ENCODE measurements around the gene KHDC4.
A peak's percentile ranks its signal among the peaks of the same experiment; 100 is the strongest.

The KHDC4 gene

GRCh38 chr1:155929057-155929456 is 5.2 kb downstream of the KHDC4 start:
- Histone ChIP-seq H3K9me3 (ENCODE audit: control insufficient read depth, low read length) (no peaks in the 10 kb centered on the region), H3K27ac (ENCODE audit: insufficient read depth, low read length, poor library complexity, severe bottlenecking) (no peak overlapping the region), H3K36me3 (ENCODE audit: control insufficient read depth, insufficient read depth, low read length) (peaks cover 75% of the 10 kb centered on the region), H3K4me3 (ENCODE audit: insufficient read depth, low read depth, low read length, poor library complexity, severe bottlenecking) (no peak overlapping the region), H3K4me1 (ENCODE audit: control insufficient read depth, insufficient read depth, low read length, poor library complexity, severe bottlenecking) (peaks cover 28% of the 10 kb centered on the region), H3K27me3 (replicated peaks; ENCODE audit: control insufficient read depth, insufficient read depth, low read length, poor library complexity, severe bottlenecking) (no peaks in the 10 kb centered on the region)
- DNase-seq = no peak

DNA sequence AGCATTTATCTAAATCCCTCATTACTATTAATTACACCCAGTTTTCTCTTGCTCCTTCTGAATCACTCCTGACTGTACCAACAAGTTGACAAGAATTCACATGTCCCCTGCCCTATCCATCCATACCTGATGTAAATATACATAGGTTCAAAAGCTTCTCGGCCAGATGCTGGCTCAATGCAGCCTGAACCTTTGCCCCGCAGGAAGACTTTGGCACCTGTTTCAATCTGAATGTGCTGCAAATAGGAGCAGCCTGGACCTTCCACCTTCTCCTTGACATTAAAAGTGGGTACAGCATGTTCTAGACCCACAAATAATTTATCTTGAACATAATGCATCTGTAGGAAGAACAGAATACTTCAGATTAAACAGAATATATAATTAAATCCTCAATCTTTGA is 8.7 kb downstream of the KHDC4 start:
- Histone ChIP-seq H3K27me3 (replicated peaks; ENCODE audit: control insufficient read depth, insufficient read depth, low read length, poor library complexity, severe bottlenecking) (no peaks in the 10 kb centered on the region), H3K36me3 (ENCODE audit: control insufficient read depth, insufficient read depth, low read length) (peaks cover 87% of the 10 kb centered on the region), H3K4me1 (ENCODE audit: control insufficient read depth, insufficient read depth, low read length, poor library complexity, severe bottlenecking) (peaks cover 5% of the 10 kb centered on the region), H3K27ac (ENCODE audit: insufficient read depth, low read length, poor library complexity, severe bottlenecking) (no peak overlapping the region), H3K9me3 (ENCODE audit: control insufficient read depth, low read length) (no peaks in the 10 kb centered on the region), H3K4me3 (ENCODE audit: insufficient read depth, low read depth, low read length, poor library complexity, severe bottlenecking) (no peak overlapping the region)
- DNase-seq = no peak

GRCh38 chr1:155920717-155921116 is 13.5 kb downstream of the KHDC4 start:
- Histone ChIP-seq H3K27me3 (replicated peaks; ENCODE audit: control insufficient read depth, insufficient read depth, low read length, poor library complexity, severe bottlenecking) (no peaks in the 10 kb centered on the region), H3K4me3 (ENCODE audit: insufficient read depth, low read depth, low read length, poor library complexity, severe bottlenecking) (no peak overlapping the region), H3K9me3 (ENCODE audit: control insufficient read depth, low read length) (no peaks in the 10 kb centered on the region), H3K27ac (ENCODE audit: insufficient read depth, low read length, poor library complexity, severe bottlenecking) (no peak overlapping the region), H3K36me3 (ENCODE audit: control insufficient read depth, insufficient read depth, low read length) (peaks cover 90% of the 10 kb centered on the region), H3K4me1 (ENCODE audit: control insufficient read depth, insufficient read depth, low read length, poor library complexity, severe bottlenecking) (no peaks in the 10 kb centered on the region)
- DNase-seq = no peak

GRCh38 chr1:155919801-155920200 is 14.4 kb downstream of the KHDC4 start:
- no peak overlapping the region for H3K4me3 ChIP-seq (ENCODE audit: insufficient read depth, low read depth, low read length, poor library complexity, severe bottlenecking)
- no peaks in the 10 kb centered on the region for H3K9me3 ChIP-seq (ENCODE audit: control insufficient read depth, low read length)
- no peak for DNase-seq
- no peaks in the 10 kb centered on the region for H3K27me3 ChIP-seq (replicated peaks; ENCODE audit: control insufficient read depth, insufficient read depth, low read length, poor library complexity, severe bottlenecking)
- H3K4me1 ChIP-seq (ENCODE audit: control insufficient read depth, insufficient read depth, low read length, poor library complexity, severe bottlenecking) = no peaks in the 10 kb centered on the region
- peaks cover 82% of the 10 kb centered on the region for H3K36me3 ChIP-seq (ENCODE audit: control insufficient read depth, insufficient read depth, low read length)
- H3K27ac ChIP-seq (ENCODE audit: insufficient read depth, low read length, poor library complexity, severe bottlenecking) = no peak overlapping the region

GRCh38 chr1:155918660-155919059 is 15.6 kb downstream of the KHDC4 start:
- DNase-seq = no peak
- H3K4me1 ChIP-seq (ENCODE audit: control insufficient read depth, insufficient read depth, low read length, poor library complexity, severe bottlenecking) = no peaks in the 10 kb centered on the region
- H3K9me3 ChIP-seq (ENCODE audit: control insufficient read depth, low read length) = no peaks in the 10 kb centered on the region
- no peak overlapping the region for H3K4me3 ChIP-seq (ENCODE audit: insufficient read depth, low read depth, low read length, poor library complexity, severe bottlenecking)
- H3K27ac ChIP-seq (ENCODE audit: insufficient read depth, low read length, poor library complexity, severe bottlenecking) = no peak overlapping the region
- no peaks in the 10 kb centered on the region for H3K27me3 ChIP-seq (replicated peaks; ENCODE audit: control insufficient read depth, insufficient read depth, low read length, poor library complexity, severe bottlenecking)
- H3K36me3 ChIP-seq (ENCODE audit: control insufficient read depth, insufficient read depth, low read length) = peaks cover 81% of the 10 kb centered on the region

DNA sequence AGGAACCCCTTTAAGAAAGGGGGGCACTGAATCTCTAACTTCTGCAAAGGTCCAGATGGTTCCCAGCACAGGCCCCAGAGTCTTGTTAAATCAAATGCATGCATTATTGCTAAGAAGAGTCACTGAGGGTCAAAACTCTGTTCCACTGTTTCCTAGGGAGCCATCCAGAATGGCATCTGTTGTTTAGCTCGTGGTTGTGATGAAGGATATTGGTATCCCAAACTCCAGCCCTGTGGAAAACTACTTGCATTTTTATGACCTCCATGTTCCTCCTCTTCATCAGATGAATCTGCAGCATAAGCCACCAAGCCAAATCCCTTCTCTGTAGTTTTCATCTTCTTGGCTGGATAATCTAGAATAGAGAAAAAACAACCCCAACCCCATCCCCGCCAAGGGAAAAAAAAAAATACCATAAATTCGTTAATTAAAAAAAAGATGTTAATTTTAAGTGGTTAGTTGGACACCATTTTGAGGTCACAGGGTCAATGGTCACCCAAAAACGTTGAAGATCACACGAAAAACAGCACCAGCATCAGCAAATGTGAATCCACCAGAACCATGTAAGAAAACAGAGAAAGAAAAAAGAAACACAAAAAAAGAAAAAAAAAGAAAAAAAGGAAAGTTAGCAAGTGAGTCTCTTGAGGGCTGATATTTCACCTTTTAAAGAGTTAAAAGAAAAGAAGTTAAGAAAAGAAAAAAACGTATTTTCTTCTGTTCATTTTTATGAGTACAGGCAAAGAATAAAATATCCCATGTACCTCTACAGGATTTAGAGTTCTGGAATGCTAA is 20.1 kb downstream of the KHDC4 start:
- Histone ChIP-seq H3K9me3 (ENCODE audit: control insufficient read depth, low read length) (no peaks in the 10 kb centered on the region), H3K27ac (ENCODE audit: insufficient read depth, low read length, poor library complexity, severe bottlenecking) (no peak overlapping the region), H3K4me1 (ENCODE audit: control insufficient read depth, insufficient read depth, low read length, poor library complexity, severe bottlenecking) (peaks cover 11% of the 10 kb centered on the region), H3K36me3 (ENCODE audit: control insufficient read depth, insufficient read depth, low read length) (peaks cover 48% of the 10 kb centered on the region), H3K27me3 (replicated peaks; ENCODE audit: control insufficient read depth, insufficient read depth, low read length, poor library complexity, severe bottlenecking) (no peaks in the 10 kb centered on the region), H3K4me3 (ENCODE audit: insufficient read depth, low read depth, low read length, poor library complexity, severe bottlenecking) (no peak overlapping the region)
- no peak for DNase-seq

DNA sequence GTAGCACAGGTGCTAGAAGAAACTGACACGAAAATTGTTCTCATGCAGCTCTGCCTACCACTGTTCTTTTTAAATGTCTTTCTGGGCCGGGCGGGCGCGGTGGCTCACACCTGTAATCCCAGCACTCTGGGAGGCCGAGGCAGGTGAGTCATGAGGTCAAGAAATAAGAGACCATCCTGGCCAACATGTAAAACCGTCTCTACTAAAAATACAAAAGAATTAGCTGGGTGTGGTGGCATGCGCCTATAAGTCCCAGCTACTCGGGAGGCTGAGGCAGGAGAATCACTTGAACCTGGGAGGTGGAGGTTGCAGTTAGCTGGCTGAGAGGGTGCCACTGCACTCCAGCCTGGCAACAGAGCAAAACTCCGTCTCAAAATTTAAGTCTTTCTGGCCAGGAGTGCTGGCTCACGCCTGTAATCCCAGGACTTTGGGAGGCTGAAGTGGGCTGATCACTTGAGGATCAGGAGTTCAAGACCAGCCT is 22.1 kb downstream of the KHDC4 start:
- Histone ChIP-seq H3K27ac (ENCODE audit: insufficient read depth, low read length, poor library complexity, severe bottlenecking) (no peak overlapping the region), H3K4me1 (ENCODE audit: control insufficient read depth, insufficient read depth, low read length, poor library complexity, severe bottlenecking) (peaks cover 11% of the 10 kb centered on the region), H3K27me3 (replicated peaks; ENCODE audit: control insufficient read depth, insufficient read depth, low read length, poor library complexity, severe bottlenecking) (no peaks in the 10 kb centered on the region), H3K9me3 (ENCODE audit: control insufficient read depth, low read length) (no peaks in the 10 kb centered on the region), H3K36me3 (ENCODE audit: control insufficient read depth, insufficient read depth, low read length) (peaks cover 33% of the 10 kb centered on the region), H3K4me3 (ENCODE audit: insufficient read depth, low read depth, low read length, poor library complexity, severe bottlenecking) (no peak overlapping the region)
- DNase-seq = no peak

DNA sequence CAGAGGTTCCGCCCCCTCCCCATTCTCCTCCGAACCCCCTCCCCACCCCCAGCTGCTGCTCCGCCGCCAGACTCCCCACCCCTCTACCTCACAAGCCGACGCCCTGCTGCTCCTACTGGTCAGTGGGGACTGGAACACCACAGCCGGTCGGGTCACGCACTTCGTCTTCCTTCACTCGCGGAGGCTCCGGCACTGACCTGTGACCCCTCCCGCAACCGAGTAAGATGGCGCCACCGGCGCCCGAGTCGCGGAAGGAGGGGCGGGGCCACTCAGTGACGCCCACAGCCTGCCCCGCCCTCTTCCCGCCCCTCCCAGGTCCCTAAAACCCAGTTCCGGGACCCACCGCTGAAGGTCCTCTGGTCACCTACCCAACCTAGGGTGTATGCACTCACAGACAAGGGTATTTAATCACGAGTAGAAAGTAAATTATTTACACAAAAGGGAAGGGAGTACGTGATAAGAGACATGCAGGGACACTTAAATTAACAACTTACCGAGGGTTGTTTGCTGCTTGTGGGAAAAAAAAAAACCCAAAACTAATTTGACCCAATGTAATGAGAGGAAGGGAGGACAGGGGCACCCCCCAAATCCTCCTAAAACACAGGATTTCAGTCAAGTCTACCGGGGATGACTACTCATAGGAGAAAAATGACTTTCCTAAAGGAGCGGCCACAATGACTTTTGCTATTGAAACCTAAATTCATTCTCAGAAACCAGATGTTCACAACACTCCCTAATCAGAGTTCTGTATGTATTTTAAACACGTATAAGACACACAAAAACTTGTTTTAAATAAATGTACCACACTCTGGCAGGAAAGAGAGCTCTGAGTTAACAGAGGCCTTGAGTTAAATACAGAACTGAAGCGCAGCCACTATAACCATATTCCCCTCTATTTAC is 22.8 kb downstream of the KHDC4 start, which contains the start of gene RIT1:
Gene RIT1 (minus strand): TSS at position 194 of the 900 bp plus-strand sequence. CDS start 588 bp downstream, outside the sequence.
- peaks cover 11% of the 10 kb centered on the region for H3K4me1 ChIP-seq (ENCODE audit: control insufficient read depth, insufficient read depth, low read length, poor library complexity, severe bottlenecking)
- DNase-seq = peak; percentile 73 to 82 (median 76)
- peak within 1 kb of the TSS; percentile 74 for H3K27ac ChIP-seq (ENCODE audit: insufficient read depth, low read length, poor library complexity, severe bottlenecking)
- no peaks in the 10 kb centered on the region for H3K27me3 ChIP-seq (replicated peaks; ENCODE audit: control insufficient read depth, insufficient read depth, low read length, poor library complexity, severe bottlenecking)
- peak within 1 kb of the TSS; percentile 75 for H3K4me3 ChIP-seq (ENCODE audit: insufficient read depth, low read depth, low read length, poor library complexity, severe bottlenecking)
- H3K36me3 ChIP-seq (ENCODE audit: control insufficient read depth, insufficient read depth, low read length) = peaks cover 30% of the 10 kb centered on the region
- no peaks in the 10 kb centered on the region for H3K9me3 ChIP-seq (ENCODE audit: control insufficient read depth, low read length)

DNA sequence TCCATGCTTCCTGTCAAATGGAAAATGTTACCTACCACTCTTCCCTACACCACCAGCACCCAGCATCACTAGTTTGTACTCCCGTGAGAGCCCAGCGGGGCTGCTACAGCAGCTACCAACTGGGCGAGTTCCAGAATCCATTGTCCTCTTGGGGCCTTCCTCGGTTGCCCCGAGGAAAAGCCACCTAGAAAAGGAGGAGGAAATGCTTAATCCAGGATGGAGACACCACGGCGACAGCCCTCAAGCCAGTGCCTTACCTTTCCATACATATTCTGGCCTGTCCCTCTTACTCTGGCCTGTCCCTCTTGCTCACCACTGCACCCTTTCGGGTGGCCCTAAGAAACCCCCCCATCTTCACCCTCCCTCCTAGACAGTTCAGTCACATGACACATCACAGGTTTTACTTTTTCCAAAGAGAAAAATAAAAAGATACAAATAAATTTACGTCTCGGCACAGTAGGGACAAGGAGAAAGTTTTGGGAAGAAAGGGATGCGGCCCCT is 23.5 kb downstream of the KHDC4 start:
- Histone ChIP-seq H3K27ac (ENCODE audit: insufficient read depth, low read length, poor library complexity, severe bottlenecking) (peak overlapping the region; percentile 74), H3K4me3 (ENCODE audit: insufficient read depth, low read depth, low read length, poor library complexity, severe bottlenecking) (peak overlapping the region; percentile 75), H3K36me3 (ENCODE audit: control insufficient read depth, insufficient read depth, low read length) (peaks cover 29% of the 10 kb centered on the region), H3K27me3 (replicated peaks; ENCODE audit: control insufficient read depth, insufficient read depth, low read length, poor library complexity, severe bottlenecking) (no peaks in the 10 kb centered on the region), H3K9me3 (ENCODE audit: control insufficient read depth, low read length) (no peaks in the 10 kb centered on the region), H3K4me1 (ENCODE audit: control insufficient read depth, insufficient read depth, low read length, poor library complexity, severe bottlenecking) (peaks cover 11% of the 10 kb centered on the region)
- DNase-seq = no peak
